Loucy (cell line): Measurements from ENCODE around the gene IDI2.

ENCODE experiments used
- H2AFZ ChIP-seq: fragments of 200-600 bp; sonication (generic); 2 replicates; pipeline ENCODE4 v1.6.0; 2016; ENCODE audit warnings: antibody characterized with exemption, mild to moderate bottlenecking, low read length, moderate library complexity
- H3F3A ChIP-seq: fragments of 200-600 bp; 2 replicates; pipeline ENCODE4 v1.6.0; 2016; ENCODE audit warnings: antibody characterized with exemption, low read depth, mild to moderate bottlenecking
- H3K27me3 ChIP-seq: fragments of 200-600 bp; sonication (generic); 2 replicates; pipeline ENCODE4 v1.6.1; 2014; ENCODE audit warnings: low read length, mild to moderate bottlenecking; ENCODE audit not compliant: insufficient read depth, poor library complexity, severe bottlenecking
- H3K36me3 ChIP-seq: fragments of 200-600 bp; sonication (generic); 2 replicates; pipeline ENCODE4 v1.6.1; 2016; ENCODE audit warnings: low read length; ENCODE audit not compliant: insufficient read depth
- H3K4me1 ChIP-seq: fragments of 200-600 bp; sonication (generic); 2 replicates; pipeline ENCODE4 v1.5.1; 2014; ENCODE audit warnings: low read length, mild to moderate bottlenecking; ENCODE audit not compliant: insufficient read depth, poor library complexity, severe bottlenecking
- H3K4me2 ChIP-seq: fragments of 200-600 bp; sonication (generic); 2 replicates; pipeline ENCODE4 v1.6.0; 2014; ENCODE audit warnings: antibody characterized with exemption, low read length, low read depth, mild to moderate bottlenecking; ENCODE audit not compliant: poor library complexity, severe bottlenecking
- H3K4me3 ChIP-seq: fragments of 200-600 bp; sonication (generic); 2 replicates; pipeline ENCODE4 v1.5.1; 2014; ENCODE audit warnings: low read length, mild to moderate bottlenecking, mixed read lengths; ENCODE audit not compliant: poor library complexity, severe bottlenecking
- H3K79me2 ChIP-seq: fragments of 200-600 bp; sonication (generic); 2 replicates; pipeline ENCODE4 v1.6.1; 2014; ENCODE audit warnings: low read length; ENCODE audit not compliant: insufficient read depth
- H3K9ac ChIP-seq: fragments of 200-600 bp; sonication (generic); 2 replicates; pipeline ENCODE4 v1.6.0; 2014; ENCODE audit warnings: mild to moderate bottlenecking, low read depth, low read length, moderate library complexity; ENCODE audit not compliant: poor library complexity, severe bottlenecking
- H3K9me2 ChIP-seq: fragments of 200-600 bp; sonication (generic); replicated peaks from 2 replicates; pipeline ENCODE4 v1.6.1; 2016; ENCODE audit warnings: low read depth, low read length, mixed read lengths
- H3K9me3 ChIP-seq: fragments of 200-600 bp; sonication (generic); 2 replicates; pipeline ENCODE4 v1.6.1; 2014; ENCODE audit warnings: mild to moderate bottlenecking, antibody characterized with exemption, low read length, low read depth; ENCODE audit not compliant: insufficient read depth
- H4K20me1 ChIP-seq: fragments of 200-600 bp; sonication (generic); 2 replicates; pipeline ENCODE4 v1.6.0; 2014; ENCODE audit warnings: antibody characterized with exemption, low read length, mild to moderate bottlenecking; ENCODE audit not compliant: insufficient read depth, poor library complexity, severe bottlenecking
- CTCF ChIP-seq: fragments of 200-600 bp; sonication (generic); conservative IDR thresholded peaks from 2 replicates; pipeline ENCODE4 v1.5.1; 2014; ENCODE audit warnings: mild to moderate bottlenecking, antibody characterized with exemption, low read length
- EZH2phosphoT487 ChIP-seq: fragments of 200-600 bp; IDR thresholded peaks from 2 replicates; pipeline ENCODE4 v1.6.1; 2018; ENCODE audit warnings: antibody characterized with exemption, mild to moderate bottlenecking, moderate library complexity, borderline replicate concordance

IDI2 gene

GRCh38 chr10:1006573-1006972 is 19.1 kb downstream of the IDI2 start:
- no peaks in the 10 kb centered on the region for H3K4me1 ChIP-seq
- H2AFZ ChIP-seq: no peak overlapping the region
- H3K4me2 ChIP-seq: no peak overlapping the region
- H3K79me2 ChIP-seq: peaks cover 18% of the 10 kb centered on the region
- H3K4me3 ChIP-seq: no peak overlapping the region
- no peaks in the 10 kb centered on the region for H3K27me3 ChIP-seq
- no peak overlapping the region for H3K9ac ChIP-seq
- no peaks in the 10 kb centered on the region for H4K20me1 ChIP-seq
- TF ChIP-seq EZH2phosphoT487 (no peak), CTCF (no peak)
- H3K9me2 ChIP-seq: no peaks in the 10 kb centered on the region
- peaks cover 10% of the 10 kb centered on the region; the same call in 1 of the 2 replicates for H3K9me3 ChIP-seq
- no peaks in the 10 kb centered on the region for H3F3A ChIP-seq
- H3K36me3 ChIP-seq: peaks cover 96% of the 10 kb centered on the region

GRCh38 chr10:1003884-1004670 is 21.6 kb downstream of the IDI2 start:
- Histone ChIP-seq H3K9me3 (peaks cover 10% of the 10 kb centered on the region; the same call in 1 of the 2 replicates), H2AFZ (no peak overlapping the region), H4K20me1 (no peaks in the 10 kb centered on the region), H3K4me3 (no peak overlapping the region), H3K36me3 (peaks cover 94% of the 10 kb centered on the region), H3K9ac (no peak overlapping the region), H3K27me3 (no peaks in the 10 kb centered on the region), H3K79me2 (peaks cover 18% of the 10 kb centered on the region), H3F3A (no peaks in the 10 kb centered on the region), H3K4me1 (no peaks in the 10 kb centered on the region), H3K9me2 (no peaks in the 10 kb centered on the region), H3K4me2 (no peak overlapping the region)
- TF ChIP-seq EZH2phosphoT487: no peak

- H3K79me2 ChIP-seq: peaks cover 18% of the 10 kb centered on the region
Measured at GRCh38 chr10:1002425-1003006, 23.1 kb downstream of the IDI2 start.

More at GRCh38 chr10:1002425-1003006, 23.1 kb downstream of the IDI2 start:
- peaks cover 94% of the 10 kb centered on the region for H3K36me3 ChIP-seq
- no peaks in the 10 kb centered on the region for H3F3A ChIP-seq
- no peak overlapping the region for H3K4me3 ChIP-seq
- no peak overlapping the region for H2AFZ ChIP-seq
- H3K9ac ChIP-seq: no peak overlapping the region
- H3K9me3 ChIP-seq: peaks cover 10% of the 10 kb centered on the region; the same call in 1 of the 2 replicates
- H3K4me1 ChIP-seq: no peaks in the 10 kb centered on the region
- H3K27me3 ChIP-seq: no peaks in the 10 kb centered on the region
- H3K4me2 ChIP-seq: no peak overlapping the region
- no peaks in the 10 kb centered on the region for H3K9me2 ChIP-seq
- no peaks in the 10 kb centered on the region for H4K20me1 ChIP-seq
- TF ChIP-seq EZH2phosphoT487: no peak
- no peak for TF ChIP-seq CTCF
